GM18498 (cell line): ENCODE data around the gene FNDC5.

Source experiments
- ATAC-seq: cut with Tn5 transposase; IDR thresholded peaks from one replicate; pipeline ENCODE4 v1.9.1; 2021; ENCODE audit warnings: mild to moderate bottlenecking, moderate library complexity; ENCODE audit not compliant: unreplicated experiment

The FNDC5 gene

GRCh38 chr1:32865639-32866405 is 4.9 kb downstream of the FNDC5 start:
- no peak for ATAC-seq

GRCh38 chr1:32864375-32865019 is 6.2 kb downstream of the FNDC5 start:
- no peak for ATAC-seq

GRCh38 chr1:32863881-32864245 is 6.8 kb downstream of the FNDC5 start:
- ATAC-seq = no peak

DNA sequence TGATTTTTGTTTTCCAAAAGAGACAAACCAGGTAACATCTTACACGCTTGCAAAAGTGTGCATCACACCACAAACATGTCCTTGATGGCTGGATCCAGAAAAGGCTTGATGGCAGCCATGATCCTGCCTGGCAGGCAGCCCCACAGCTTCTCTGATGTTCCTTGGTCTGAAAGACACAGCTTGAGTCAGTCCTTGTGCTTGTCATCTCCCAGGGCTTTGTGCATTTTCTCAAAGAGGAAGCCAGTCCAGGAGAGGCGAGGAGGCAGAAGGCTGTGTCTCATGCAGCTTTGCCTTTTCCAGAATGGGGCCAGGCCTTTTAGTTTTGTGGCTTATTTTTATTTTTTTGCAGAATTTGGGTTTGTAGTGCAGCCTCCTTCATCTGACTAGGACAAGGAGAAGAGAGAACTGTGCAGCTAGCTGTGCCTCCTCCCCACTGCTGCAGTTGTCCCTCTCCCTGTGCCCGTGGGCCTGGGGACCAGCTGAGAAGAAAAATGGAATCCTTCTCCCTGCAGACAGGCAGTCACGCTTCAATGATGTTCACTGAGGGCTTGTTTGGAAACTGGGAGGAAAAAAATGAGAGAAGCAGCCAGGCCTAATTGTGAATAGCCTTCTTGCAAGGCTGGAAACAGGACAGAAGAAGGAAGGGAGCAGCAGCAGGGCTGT is 7.4 kb downstream of the FNDC5 start:
- no peak for ATAC-seq

GRCh38 chr1:32861904-32862695 is 8.6 kb downstream of the FNDC5 start:
- ATAC-seq = no peak

DNA sequence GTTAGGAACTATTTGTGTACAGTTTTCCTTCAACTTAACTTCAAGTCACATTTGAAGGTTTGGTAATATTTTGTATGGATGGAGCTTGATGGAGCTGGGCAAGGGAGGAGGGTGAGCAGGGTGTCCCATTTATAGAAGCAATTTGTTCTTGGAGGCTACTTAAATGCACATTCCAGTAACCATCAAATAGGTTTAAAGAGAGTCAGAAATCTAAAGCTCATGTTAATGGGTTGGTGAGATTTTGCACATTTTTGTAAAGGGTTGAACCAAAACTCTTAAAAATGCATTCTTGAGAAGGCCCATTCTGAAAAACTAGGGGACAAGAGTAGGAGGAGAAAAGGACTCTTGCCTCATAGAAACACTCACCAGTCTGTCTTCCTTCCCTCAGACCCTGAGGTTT is 10.1 kb downstream of the FNDC5 start:
- no peak for ATAC-seq

GRCh38 chr1:32859915-32860314 is 10.8 kb downstream of the FNDC5 start:
- no peak for ATAC-seq

- no peak for ATAC-seq
Observed at GRCh38 chr1:32858791-32859190, 11.9 kb downstream of the FNDC5 start.

DNA sequence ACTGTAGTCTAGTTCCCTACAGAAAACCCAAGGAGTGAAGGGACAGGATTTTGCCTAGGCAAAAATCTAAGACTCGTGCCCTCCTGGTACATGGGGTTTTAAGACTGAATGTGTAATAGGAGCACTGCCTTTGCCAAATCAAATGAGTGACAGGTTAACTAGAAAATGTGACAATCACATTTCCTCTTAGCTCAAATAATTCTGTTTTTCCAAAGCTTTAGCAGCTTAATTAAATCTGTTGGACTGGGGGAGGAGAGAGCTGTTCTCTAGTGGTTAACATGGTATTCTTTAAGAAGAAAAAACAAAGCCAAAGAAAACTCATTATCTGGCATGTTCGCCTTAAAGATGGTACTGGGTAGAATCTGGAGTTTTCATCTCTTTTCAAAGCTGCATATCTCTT is 12.6 kb downstream of the FNDC5 start:
- no peak for ATAC-seq

- ATAC-seq = no peak
Observed at GRCh38 chr1:32855861-32856617, 14.7 kb downstream of the FNDC5 start.

DNA sequence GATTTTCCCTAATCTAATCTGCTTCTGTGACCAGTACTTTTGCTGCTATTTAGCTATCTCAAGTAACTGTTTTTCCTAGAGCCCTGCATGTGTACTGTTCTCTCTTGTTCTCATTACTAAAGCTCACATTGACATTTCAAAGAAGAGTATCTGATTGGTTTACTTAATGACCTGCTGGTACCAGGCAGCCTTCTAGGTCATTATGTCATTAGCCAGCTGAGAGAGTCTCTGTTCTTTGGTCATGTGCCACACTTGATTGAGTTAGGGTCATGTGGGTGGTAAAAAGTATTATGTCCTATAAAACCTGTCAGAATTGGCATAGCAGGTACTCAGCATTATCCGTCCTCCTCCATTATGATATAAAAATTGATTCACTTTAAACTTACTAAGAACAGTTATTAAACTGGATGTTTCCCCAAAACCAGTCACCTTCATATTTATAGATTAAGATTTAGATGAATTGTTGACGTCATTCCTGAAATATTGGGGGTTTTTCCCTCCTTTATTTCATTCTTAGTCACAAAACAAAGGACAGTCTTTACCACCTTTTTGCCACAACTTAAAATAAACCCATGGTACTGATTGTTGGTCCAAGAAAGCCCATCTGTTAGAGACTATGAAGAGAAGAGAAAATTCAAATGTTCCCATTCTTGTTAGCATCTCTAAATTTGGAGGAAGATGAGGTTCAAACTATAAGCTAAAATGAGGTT is 22.2 kb downstream of the FNDC5 start:
- no peak for ATAC-seq

DNA sequence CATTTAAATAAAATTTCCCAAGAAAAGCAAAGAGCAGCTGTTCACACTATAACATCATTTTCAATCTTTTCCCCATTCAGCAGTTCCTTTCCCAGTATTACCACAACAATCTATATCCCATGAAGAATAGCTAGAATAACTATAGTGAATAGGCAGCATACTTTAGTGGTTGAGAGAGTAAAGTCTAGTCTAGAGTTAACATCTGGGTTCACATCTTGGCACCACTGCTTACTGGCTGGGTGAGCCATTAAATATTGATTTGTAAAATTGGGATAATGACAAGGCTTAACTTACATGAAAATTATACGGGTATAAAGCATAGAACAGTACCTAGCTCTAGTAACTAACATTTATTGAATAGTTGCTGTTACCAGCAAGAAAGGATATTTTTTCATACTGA is 38.8 kb downstream of the FNDC5 start:
- ATAC-seq = no peak

DNA sequence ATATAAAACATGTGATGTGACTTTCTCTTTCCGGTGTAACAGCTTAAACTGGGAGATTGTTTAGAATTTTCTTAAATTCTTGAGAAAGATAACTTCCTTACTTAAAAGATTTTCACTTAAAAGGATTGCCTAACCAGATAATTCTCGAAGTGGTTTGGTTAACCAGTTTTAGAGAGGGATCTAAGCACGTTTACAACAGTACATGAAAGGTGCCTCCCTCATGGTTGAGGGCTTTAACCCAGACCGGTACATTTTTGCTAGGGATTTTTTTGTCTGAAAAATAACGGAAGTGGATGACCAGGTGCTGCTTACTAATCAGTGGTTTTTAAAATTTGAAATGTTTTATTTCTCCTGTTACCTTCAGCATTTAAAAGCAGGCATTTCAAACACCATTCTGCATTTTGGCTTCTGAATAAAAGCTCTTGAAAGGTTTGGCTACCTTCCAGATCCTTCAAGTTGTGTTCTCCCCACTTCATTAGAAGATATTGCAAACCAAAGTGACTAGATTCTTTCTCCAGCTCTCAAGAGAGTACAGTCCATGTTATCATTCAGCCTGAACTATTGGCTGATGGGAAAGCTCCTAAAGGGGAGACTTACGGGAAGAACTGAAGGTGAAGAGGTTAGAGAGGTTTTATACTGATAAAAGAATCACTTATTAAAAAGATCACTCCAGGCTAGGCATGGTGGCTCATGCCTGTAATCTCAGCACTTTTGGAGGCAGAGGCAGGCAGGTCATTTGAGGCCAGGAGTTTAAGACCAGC is 40.4 kb downstream of the FNDC5 start:
- no peak for ATAC-seq

GRCh38 chr1:32828341-32828740 is 42.4 kb downstream of the FNDC5 start:
- ATAC-seq = no peak

GRCh38 chr1:32825181-32825580 is 45.5 kb downstream of the FNDC5 start:
- ATAC-seq = no peak

DNA sequence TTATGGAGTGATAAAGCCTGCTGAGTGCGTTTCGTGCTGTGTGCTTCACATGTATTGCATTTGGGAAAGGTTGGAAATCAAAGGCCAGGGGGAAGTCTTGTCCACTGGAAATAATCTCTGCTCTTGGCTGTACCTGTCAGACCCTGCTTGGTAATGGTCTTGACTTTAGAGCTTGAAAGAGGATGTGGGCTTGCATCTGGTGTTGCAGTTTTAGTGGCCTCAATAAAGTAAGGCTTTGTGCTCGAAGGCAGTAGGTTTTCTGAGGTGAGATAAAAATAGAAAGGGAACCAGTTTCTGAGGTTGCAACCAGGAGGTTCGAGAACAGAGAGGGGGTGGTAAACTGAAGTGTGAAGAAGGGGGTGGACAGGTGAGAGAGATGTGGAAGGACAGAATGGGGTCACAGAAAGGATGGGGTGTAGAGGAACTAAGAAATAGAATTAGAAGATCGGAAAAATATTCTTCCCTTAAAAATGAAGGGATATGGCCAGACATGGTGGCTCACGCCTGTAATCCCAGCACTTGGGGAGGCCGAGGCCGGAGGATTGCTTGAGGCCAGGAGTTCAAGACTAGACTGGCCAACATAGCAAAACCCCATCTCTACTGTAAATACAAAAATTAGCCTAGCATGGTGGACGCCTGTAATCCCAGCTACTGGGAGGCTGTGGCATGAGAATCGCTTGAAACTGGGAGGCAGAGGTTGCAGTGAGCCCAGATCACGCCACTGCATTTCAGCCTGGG is 51.7 kb downstream of the FNDC5 start:
- ATAC-seq = peak; percentile 43

DNA sequence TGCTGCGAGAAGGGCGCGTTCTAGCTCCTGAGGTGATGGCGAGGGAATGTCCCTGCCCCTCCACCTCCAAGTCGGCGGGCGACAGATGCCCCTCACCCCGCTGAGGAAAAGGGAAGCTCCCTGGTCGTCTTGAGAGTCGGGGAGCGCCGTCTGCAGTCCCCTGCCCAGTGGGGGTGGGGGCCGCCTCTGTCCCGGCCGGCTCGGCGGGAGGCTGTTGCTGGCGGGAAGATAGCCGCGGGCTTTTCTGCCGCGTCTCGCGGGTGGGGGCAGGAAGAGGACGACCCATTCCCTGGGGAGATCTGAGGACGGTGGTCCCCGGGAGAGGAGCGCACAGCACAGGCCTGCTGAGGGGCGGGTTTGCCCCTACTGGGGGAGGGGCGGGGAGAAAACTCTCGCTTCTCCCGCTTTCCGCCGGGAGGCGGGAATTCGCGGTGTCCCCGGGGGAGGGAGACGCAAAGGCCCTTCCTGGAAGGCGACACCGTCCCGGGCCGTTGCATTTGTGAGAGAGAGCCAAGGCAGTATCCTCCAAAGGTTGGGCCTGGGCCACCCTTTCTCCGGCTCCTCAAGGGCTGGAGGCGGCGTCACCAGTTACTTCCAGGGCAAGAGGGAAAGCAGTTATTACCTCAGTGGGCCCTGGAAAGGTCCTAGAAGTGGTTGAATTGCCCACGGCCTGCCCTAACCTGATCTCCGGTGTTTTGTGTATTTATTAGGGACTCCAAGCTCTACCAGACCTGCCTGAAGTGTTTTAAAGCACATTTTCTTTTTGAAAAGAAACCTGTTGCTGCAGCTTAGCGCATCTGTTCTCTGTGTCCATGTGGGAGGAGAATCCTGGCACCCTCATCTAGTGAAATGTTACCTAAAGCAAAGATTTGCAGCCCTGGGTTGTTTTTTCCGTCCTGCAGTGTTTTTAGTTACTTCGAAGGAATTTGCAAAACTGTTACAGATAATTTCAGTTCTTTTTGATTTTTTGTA is 52.6 kb downstream of the FNDC5 start:
- peak; percentile 11 for ATAC-seq
